Putamen (tissue), 1 donor: ENCODE data around the gene SSUH2.

ENCODE experiments used
- DNase-seq: peaks from one replicate; pipeline ENCODE4 v3.0.0-alpha.2; 2016; ENCODE audit warnings: low spot score

The SSUH2 gene

GRCh38 chr3:8640223-8640622, 4.4 kb downstream of the SSUH2 start:
- no peak for DNase-seq

GRCh38 chr3:8639659-8640000, 5.0 kb downstream of the SSUH2 start:
- DNase-seq: no peak

GRCh38 chr3:8638994-8639658, 5.5 kb downstream of the SSUH2 start:
- no peak for DNase-seq

- DNase-seq: no peak
Measured at GRCh38 chr3:8637348-8637747, 7.2 kb downstream of the SSUH2 start.

- DNase-seq: no peak
Measured at GRCh38 chr3:8635631-8636030, 9.0 kb downstream of the SSUH2 start.

- DNase-seq: no peak
Measured at GRCh38 chr3:8635125-8635524, 9.5 kb downstream of the SSUH2 start.

GRCh38 chr3:8632402-8633237, 12.0 kb downstream of the SSUH2 start:
- DNase-seq: peak; percentile 31

GRCh38 chr3:8631661-8632060, 12.9 kb downstream of the SSUH2 start:
- no peak for DNase-seq

- DNase-seq: no peak
Measured at GRCh38 chr3:8629151-8630021, 15.2 kb downstream of the SSUH2 start.

GRCh38 chr3:8627949-8628348, 16.6 kb downstream of the SSUH2 start:
- no peak for DNase-seq

GRCh38 chr3:8627201-8627940, 17.2 kb downstream of the SSUH2 start:
- DNase-seq: no peak

GRCh38 chr3:8625991-8626390, 18.6 kb downstream of the SSUH2 start:
- no peak for DNase-seq

GRCh38 chr3:8624612-8625011, 20.0 kb downstream of the SSUH2 start:
- no peak for DNase-seq

- no peak for DNase-seq
Measured at GRCh38 chr3:8623741-8624140, 20.9 kb downstream of the SSUH2 start.

GRCh38 chr3:8622873-8623691, 21.5 kb downstream of the SSUH2 start:
- DNase-seq: peak; percentile 53

- no peak for DNase-seq
Measured at GRCh38 chr3:8621872-8622271, 22.7 kb downstream of the SSUH2 start.

GRCh38 chr3:8621141-8621540, 23.5 kb downstream of the SSUH2 start:
- no peak for DNase-seq

GRCh38 chr3:8619548-8619947, 25.1 kb downstream of the SSUH2 start:
- no peak for DNase-seq

GRCh38 chr3:8618950-8619349, 25.6 kb downstream of the SSUH2 start:
- DNase-seq: no peak

- no peak for DNase-seq
Measured at GRCh38 chr3:8617921-8618320, 26.7 kb downstream of the SSUH2 start.

- no peak for DNase-seq
Measured at GRCh38 chr3:8610951-8611350, 33.6 kb downstream of the SSUH2 start.
